CD4-positive, alpha-beta T cell treated with Interleukin-12 subunit alpha and Interleukin-12 subunit beta, for 1 hour (primary cell): ENCODE data around the gene SHISA3.
"Not testable (repeated sequence)": the region's sequence is repeated elsewhere in the genome, so short reads cannot be mapped to it uniquely, and the experiment has no call there.

Experiments
- DNase-seq: peaks from one replicate; pipeline ENCODE4 v3.0.0-alpha.2; 2020

The SHISA3 gene

DNA sequence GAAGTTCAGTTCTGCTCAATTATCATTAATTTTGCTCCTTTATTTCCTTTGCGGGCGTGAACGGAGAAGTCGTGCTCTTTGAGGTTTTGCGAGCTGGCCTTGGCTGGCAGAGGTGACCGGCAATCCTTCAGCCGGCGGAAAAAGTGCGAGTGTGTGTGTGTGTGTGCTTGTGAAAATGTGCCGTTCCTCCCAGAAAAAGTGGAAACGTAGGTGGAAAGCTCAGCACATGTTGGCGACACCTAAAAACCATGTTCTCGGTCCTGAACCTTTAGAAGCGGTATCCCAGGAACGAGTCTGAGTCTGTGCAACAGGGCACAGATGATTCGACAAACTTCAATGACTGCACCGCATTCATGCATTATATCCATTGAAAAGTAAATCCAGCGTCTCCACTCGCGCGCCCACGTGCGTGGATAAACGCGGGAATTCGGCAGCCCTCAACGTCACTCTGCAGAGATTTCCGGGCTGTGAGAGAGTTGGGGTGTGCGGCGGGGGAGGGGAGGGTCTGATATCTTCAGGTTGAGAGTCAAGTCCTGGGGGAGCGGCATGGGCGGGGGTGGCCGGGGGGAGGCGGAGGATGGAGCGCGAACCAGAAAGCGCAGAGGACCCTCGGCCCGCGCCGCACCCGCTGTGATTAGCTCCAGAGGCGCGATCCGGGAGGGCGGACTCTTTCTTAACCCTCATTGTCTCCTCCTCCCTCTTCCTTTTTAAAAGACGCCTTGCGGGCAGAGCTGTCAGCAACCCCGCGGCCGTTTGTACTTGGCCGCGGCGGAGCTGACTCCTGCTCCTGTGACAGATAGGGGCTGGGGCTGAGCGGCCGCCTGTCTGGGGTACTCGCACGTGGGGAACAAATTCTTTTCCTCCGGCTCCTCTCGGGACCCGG, at the start of gene SHISA3:
Gene SHISA3, plus strand, starts transcription at position 737 of the 883 bp plus-strand sequence. CDS start 569 bp downstream, outside the sequence.
- DNase-seq = peak; percentile 5

DNA sequence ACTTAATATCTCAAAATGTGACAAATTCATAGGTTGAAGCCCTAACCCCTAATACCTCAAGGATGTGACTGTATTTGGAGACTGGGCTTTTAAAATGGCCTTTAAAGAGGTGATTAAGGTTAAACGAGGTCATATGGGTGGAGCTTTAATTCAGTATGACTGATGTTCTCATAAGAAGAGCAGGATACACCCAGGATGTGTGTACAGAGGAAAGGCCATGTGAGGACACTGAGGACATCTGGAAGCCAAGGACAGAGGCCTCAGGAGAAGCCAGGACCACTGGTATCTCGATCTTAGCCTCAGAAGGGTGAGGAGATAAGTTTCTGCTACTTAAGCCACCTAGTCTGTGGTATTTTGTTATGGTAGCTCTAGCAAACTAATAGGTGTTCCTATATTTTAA, 49.0 kb upstream of the SHISA3 start:
- DNase-seq = no peak

DNA sequence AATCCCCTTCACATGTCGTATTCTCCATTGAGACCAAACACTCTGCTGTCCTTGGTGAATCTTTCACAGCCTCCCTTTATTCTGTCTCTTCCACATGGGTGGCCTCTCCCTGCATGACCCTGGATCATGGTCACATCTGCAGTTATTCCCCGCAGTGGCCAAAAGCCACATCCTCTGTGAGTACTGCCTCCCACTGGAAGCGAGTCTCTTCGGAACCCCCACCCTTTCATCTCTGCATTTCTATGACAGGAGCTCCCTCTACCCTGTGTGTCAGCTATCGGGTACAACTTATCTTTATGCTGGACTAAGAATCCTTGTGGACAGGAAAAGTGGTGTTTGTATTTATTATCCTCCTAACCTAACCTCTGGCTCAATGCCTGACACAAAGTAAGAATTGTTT, 48.6 kb upstream of the SHISA3 start:
- DNase-seq = no peak

DNA sequence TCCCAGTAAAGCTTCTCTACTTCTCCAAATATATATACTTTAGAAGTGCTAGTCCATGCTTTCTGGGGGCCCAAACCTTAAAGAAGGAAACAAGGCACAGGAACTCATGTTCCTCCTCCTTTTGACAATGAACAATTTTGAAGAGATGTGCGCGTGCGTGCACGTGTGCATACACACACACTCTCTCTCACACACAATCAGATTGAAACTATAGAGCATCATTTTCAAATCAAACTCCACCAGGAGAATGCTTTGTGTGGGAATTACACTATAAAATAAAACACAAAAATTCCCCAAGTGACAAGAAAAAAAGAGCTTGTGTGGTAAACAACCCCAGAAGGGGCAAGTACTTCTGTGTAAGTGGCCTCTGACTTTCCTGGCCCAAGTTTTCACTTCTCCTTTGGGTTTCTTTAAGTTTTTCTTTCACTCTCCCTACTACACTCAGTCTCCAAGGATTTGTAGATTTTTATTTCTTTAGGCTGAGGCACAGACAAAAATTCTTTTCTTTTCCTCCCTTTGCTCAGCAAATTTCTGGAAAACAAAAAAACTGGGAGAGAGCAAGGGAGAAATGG, 46.6 kb upstream of the SHISA3 start:
- no peak for DNase-seq

DNA sequence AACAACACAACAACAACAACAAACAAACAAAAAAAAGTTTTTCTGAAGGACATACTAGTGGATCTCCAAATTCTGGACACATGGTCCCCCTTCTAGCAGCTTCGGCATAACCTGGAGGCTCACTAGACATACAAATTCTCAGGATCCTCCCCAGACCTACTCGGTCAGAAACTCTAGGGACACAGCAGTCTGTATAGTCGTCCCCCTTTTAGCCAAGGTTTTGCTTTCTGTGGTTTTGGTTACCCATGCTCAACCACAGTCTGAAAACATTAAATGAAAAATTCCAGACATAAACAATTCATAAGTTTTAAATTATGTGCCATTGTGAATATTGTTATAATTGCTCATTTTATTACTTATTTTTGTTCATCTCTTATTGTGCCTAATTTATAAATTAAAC, 45.2 kb upstream of the SHISA3 start:
- DNase-seq = no peak

DNA sequence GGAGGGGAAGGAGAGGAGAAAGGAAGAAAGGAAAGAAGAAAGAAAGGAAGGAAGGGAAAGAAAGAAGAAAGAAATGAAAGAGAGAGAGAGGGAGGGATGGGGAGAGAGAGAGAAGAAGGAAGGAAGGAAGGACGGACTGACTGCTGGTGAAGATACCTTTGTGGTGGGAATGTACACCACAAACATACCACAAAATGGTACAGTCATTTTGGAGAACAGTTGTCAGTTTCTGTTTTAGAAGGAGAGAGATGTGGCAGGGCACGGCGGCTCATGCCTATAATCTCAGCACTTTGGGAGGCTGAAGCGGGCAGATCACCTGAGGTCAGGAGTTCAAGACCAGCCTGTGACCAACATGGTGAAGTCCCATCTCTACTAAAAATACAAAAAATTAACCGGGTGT, 40.0 kb upstream of the SHISA3 start:
- DNase-seq = no peak

DNA sequence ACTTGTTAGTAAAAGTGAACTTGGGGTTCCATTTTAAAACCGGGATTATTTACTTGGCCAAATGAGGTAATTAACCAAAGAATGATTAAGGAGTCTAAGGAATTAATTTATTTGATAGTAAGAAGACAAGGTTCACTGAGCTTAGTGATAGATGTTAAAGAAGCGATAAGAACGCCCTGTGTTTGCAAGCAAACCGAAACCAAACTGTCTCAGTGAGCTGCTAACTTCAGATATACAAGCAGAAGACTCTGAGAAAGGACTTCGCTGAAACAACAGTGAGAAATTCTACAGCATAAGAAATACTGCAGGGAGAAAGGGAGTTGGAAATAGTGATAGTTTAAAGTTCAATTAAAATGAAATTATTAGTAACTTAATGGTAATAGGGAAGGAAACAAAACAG, 37.6 kb upstream of the SHISA3 start:
- no peak for DNase-seq

DNA sequence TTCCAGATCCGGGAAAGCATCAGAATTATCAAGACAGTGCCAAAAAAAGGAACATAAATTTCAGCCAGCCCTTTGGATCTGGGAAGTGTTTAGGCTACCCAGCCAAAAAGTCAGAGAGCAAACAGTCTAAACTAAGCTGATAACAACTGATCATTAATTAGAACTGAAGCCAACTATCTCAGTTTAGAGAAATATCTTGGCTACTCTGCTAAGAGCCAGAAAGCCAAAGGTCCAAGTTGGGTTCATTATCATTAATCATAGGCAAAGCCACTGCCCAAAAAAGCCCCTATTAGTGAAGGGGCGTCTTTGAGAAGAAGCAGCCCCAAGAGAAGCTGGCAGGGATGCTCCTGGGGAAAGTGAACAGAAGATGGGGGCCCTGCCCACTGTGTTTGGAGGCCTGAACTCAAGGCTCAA, 37.0 kb upstream of the SHISA3 start:
- no peak for DNase-seq

DNA sequence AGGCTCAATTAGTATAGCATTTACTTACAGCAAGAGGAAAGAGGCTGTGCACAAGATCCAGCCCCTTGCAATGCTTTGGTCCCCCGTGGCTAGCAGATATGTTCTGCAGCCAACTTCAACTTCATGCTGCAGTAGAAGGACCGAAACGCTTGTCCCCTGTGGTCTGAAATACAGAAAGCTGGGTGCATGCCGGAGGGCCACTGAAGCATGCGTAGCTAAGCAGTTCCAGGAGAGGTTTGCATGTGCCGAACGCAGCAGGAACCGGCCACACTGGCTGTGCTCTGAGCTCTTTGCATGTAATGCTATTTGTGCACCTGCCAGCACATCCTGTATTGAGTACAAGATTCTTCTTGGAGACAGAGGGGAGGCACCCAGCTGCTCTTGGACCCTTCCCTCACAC, 35.8 kb upstream of the SHISA3 start:
- no peak for DNase-seq

DNA sequence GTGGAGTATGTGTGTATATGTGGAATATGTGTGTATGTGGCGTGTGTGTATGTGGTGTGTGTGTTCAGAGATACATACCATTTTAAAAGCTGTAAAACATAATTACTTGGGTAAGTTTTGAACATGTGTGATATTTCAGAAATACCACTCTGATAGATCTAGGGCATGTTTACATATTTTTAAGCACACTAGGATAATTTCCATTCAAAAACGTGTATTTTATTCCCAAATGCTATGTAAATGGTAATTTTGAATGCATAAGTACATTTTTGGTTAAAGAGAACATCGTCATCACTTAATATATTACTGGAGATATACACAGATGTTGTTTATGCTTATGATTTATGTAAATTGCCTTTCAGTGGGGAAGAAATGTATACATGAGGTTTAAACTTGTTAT, 34.7 kb upstream of the SHISA3 start:
- no peak for DNase-seq

DNA sequence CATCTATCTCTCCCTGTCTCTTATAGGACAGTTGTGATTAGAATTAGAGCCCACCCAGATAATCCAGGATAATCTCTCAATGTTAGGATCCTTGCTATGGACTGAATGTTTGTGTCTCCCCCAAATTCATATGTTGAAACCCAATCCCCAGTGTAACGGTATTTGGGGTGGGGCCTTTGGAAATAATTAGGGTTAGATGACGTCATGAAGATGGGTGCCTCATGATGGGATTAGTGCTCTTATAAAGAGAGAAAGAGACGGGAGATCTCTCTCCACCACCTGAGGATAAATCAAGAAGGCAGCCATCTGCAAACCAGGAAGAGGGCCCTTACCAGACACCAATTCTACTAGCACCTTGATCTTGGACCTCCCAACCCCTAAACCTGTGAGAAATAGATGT, 33.7 kb upstream of the SHISA3 start:
- DNase-seq = no peak

DNA sequence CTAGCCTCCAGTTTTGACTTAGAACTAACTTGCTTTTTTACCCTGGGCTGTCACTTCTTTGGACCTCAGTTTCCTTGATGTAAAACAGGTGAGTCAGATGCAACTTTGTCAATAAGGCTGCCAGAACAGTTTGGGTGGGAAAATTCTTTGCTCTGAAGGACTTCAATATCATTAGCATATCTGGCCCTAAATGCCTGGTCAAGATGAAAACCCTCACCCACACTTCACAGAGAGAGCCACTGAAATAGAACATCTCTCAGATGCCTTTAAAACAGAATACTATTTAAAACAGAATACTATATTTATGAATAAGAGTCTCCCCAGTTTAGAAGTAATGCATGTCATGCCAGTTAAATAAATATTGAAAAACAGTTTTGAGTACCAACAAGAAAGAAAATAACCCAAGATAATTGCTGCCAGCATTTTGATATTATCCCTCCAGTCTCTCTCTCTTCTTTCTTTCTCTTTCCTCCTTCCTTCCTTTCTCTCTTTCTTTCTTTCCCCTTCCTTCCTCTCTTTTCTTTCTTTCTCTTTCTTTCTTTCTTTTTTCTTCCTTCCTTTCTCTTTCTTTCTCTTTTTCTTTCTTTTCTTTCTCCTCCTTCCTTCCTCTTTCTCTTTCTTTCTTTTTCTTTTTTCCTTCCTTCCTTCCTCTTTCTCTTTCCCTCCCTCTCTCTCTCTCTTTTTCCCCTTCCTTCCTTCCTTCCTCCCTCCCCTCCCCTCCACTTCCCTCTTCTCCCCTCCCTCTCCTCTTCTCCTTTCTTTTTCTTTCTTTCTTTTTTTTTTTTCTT, 32.8 kb upstream of the SHISA3 start:
- DNase-seq = no peak

DNA sequence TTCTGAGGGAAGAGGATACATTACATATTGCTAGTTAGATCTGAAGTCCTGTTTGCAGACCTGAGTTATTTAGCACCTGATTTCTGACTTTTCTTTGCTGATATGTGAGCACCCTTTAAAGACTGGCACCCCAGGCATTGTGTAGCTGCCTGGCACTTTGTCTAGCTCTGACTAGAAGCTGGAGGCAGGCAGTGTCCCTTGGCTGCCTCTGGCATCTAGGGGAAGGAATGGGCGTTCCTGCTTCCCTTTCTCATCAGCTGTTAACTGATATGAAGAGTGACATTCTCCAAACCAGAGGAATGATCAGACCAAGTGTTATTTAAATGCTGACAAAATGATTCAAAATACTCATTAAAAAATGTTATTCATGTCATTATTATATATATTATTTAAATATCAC, 30.3 kb upstream of the SHISA3 start:
- no peak for DNase-seq

DNA sequence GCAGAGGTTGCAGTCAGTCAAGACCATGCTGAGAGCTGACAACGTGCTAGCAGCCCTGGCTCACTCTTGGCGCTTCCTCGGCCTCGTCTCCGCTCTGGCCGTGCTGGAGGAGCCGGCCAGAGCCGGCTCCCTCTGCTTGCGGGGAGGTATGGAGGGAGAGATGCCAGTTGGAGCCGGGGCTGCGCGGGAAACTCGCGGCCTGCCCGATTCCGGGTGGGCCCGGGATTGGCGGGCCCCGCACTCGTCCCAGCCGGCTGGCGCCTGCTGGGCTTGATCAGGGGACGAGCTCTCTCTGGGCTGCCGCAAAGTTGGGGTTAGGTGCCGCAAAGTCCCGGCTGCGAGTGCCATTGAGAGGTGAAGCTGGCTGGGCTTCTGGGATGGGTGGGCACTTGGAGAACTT, 27.8 kb upstream of the SHISA3 start:
- no peak for DNase-seq

DNA sequence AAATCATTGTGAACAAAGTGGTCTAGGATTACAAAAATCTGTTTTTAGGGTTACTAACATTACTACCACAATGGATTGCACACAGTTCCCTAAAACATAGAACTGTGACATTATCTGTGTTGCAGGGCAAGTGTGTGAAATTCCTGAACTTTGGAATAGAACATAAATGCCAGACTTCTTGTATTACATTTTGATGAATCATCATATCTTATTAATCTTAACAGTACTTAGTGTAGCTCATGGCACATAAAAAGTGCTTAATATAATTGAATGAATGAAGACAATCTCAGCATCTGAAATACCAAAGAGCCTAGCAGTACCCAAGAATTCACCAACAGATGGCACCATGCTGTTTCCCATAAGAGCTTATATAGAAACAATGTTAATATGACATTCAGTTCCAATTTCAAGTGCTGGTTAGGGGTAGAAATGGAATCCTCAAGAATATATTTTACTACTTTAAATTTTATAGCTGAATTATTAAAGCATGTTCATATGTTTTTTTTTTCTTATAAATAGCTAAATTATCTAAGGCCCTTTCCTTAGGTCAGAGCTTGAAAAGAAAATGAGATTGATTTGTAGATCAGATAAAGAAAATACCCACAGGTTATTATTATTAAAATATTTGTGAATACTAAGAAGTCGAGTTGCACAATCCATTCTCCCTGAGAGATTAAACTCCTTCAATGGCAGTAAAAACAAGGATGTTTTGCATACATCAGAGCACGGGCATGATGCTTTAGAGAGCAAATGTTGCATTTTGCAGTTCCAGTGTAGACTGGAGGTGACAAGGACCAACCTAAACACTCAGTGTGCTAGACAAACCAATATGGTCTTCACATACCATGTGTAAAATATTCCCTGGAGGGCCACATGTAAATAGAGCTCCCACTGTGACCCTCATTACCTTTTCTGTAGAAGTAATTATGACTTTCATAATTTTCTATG, 25.7 kb upstream of the SHISA3 start:
- DNase-seq = peak; percentile 3

DNA sequence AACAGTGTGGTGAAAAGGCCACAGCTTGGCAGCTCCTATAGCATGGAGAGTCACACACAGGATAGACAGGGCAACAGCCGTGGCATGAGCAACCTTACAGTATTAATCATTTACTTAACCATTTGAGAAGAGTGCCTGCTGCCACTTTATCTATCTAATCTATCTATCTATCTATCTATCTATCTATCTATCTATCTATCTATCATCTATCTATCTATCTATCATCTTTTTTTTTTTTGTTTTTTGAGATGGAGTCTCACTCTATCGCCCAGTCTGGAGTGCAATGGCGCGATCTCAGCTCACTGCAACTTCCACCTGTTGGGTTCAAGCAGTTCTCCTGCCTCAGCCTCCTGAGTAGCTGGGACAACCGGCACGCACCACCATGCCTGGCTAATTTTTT, 25.0 kb upstream of the SHISA3 start:
- not testable (repeated sequence) for DNase-seq

DNA sequence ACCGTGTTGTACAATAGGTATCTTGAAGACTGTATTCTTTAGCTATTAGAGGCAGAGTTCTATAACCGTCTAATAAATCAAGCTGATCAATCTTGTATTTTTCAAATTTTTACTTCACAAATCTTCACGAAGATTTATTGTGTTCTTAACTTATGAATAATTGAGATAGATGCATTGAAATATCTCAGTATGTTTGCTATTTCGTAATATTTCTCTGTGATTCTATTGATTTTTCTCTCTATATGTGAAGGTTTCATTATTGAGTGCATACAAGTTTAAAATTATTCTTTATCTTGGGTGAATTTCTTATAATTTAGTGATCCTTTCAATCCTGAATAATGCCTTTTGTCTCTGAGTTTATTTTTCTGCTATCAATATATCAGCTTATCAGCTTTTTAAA, 19.8 kb upstream of the SHISA3 start:
- no peak for DNase-seq

DNA sequence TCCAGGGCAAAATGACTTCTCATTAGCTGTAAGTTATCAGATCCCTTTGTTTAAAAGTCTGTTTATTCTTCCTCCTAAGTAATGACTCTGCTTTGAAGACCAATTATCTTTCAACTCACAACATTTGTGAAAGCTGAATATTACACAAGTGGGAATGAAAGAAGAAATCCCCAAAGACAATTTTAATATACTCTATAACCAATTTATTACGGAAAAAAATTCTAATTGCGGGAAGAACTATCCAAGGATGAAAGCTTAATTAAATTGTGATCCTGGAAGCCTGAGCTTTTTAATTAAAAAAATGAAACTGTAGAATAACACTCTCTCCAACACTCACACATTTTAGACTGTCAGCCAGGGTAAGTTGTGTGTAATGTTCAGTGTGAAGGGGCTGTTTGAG, 15.6 kb upstream of the SHISA3 start:
- no peak for DNase-seq

DNA sequence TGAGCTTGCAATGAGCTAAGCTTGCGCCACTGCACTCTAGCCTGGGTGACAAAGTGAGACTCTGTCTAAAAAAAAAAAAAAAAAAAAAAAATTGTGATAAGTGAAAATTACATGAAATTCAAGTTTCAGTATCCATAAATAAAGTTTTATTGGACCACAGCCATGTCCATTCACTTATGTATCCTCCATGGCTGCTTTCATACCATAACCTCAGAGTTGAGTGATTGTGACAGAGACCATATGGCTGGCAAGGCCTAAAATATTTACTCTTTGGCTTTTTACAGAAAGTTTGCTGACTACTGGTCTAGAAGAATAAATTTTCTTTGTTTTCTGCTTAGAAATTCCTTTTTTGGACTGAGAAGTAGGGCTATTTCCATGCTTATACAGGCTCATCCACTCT, 11.8 kb upstream of the SHISA3 start:
- DNase-seq = no peak

DNA sequence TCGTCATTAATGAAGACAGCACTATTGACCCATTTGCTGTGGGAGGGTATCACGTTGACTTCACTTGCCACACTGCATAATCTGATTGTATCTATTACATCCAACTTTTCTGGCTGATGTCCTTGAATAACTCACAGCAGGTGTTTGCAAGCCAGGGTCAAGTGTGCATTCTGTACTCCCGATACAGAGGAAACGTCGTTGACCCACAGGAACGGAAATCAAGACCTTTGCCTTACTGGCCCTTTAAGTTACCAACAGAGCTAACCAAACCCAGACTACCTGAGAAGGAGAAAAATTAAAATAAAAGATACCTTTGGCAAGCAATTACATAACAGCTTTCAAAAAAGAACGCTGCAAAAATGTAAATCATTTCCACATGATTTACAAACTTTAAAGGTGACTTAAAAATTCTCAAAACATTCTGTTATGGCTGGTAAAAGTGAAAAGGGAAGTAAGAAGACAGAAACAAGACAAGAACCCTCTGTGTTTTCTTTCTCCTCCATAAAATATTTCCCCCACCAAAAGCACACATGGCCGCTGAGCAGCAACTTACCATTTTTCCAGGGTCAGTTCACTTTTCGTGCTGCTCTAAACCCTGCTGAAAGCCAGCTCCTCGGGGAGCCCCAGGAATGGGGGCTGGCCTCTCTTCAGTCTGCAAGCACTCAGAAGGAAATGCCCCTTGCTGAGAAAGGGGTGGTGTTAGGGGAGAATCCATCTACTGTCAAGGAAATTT, 6.5 kb upstream of the SHISA3 start:
- DNase-seq = no peak

DNA sequence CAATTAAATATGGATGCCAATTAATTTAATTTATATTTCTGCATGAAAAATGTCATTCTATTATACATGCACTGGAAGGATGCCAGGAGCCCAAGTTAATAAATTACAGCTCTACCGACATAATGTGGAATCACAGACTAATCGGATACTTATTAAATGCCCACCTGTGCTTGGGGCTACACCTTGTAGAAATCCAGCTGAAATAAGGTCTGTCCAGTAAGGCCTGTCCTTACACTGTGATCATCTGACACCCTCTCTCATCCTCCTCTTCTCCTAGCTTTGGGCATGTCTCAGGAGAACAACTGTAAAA, 6.0 kb upstream of the SHISA3 start:
- DNase-seq = no peak

DNA sequence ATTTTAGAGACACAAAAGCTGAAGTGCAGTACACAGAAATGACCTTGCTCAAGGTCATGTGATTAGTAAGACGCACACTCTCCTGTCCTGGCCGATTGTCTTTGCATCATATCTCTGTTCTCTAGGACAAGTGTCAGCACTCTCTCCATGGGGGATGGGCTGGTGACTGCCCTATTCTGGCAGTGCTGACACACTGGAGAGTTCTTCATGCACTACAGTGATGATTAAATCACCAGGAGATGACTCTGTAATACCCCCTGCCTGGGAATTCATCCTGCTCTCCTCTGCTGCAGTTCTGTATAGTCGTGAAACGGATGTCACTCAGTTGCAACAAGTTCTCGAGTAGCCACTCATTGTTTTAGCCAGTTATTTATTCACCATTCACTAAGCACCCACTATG, 5.3 kb upstream of the SHISA3 start:
- no peak for DNase-seq
